Muscle layer of colon (tissue), 2 donors: ENCODE measurements around the gene SLC6A19.
"Not testable (repeated sequence)": the region's sequence is repeated elsewhere in the genome, so short reads cannot be mapped to it uniquely, and the experiment has no call there.

ENCODE experiments used
- H3K27ac ChIP-seq: one replicate; pipeline ENCODE4 v1.7.0; 2013; ENCODE audit warnings: low read depth, mild to moderate bottlenecking, low read length, moderate library complexity
- H3K27me3 ChIP-seq, 2 donors: one replicate each; pipeline ENCODE4 v1.7.0; 2013; ENCODE audit warnings: low read length in 2 of 2, mild to moderate bottlenecking in 2 of 2; ENCODE audit not compliant: insufficient read depth in 2 of 2, control insufficient read depth in 1 of 2
- H3K36me3 ChIP-seq: one replicate; pipeline ENCODE4 v1.7.0; 2013; ENCODE audit warnings: mild to moderate bottlenecking, low read length; ENCODE audit not compliant: insufficient read depth
- H3K4me1 ChIP-seq: one replicate; pipeline ENCODE4 v1.7.0; 2013; ENCODE audit warnings: mild to moderate bottlenecking, low read length; ENCODE audit not compliant: insufficient read depth
- H3K4me3 ChIP-seq, 2 donors: one replicate each; pipeline ENCODE4 v1.7.0; 2013; ENCODE audit warnings: low read length in 2 of 2, low read depth in 1 of 2, mild to moderate bottlenecking in 1 of 2, moderate library complexity in 1 of 2
- H3K9ac ChIP-seq: one replicate; pipeline ENCODE4 v1.7.0; 2013; ENCODE audit warnings: low read length
- H3K9me3 ChIP-seq: one replicate; pipeline ENCODE4 v1.7.0; 2013; ENCODE audit warnings: mild to moderate bottlenecking, low read length
- donor health status: abdominal sarcoma.
- donor health status: Adenocarcinoma of cecum.

SLC6A19 gene

GRCh38 chr5:1256776-1257175 lies 55.4 kb downstream of the SLC6A19 start:
- no peaks in the 10 kb centered on the region for H3K36me3 ChIP-seq
- no peak overlapping the region for H3K4me3 ChIP-seq
- no peaks in the 10 kb centered on the region for H3K9me3 ChIP-seq
- no peak overlapping the region for H3K9ac ChIP-seq
- H3K27ac ChIP-seq, result no peak overlapping the region
- no peaks in the 10 kb centered on the region for H3K27me3 ChIP-seq
- no peaks in the 10 kb centered on the region for H3K4me1 ChIP-seq

GRCh38 chr5:1257363-1257762 lies 56.0 kb downstream of the SLC6A19 start:
- no peak overlapping the region for H3K27ac ChIP-seq
- no peaks in the 10 kb centered on the region for H3K36me3 ChIP-seq
- no peak overlapping the region for H3K4me3 ChIP-seq
- H3K9ac ChIP-seq, result no peak overlapping the region
- H3K9me3 ChIP-seq, result no peaks in the 10 kb centered on the region
- no peaks in the 10 kb centered on the region for H3K27me3 ChIP-seq
- H3K4me1 ChIP-seq, result no peaks in the 10 kb centered on the region

- no peak overlapping the region for H3K4me3 ChIP-seq
- H3K4me1 ChIP-seq, result no peaks in the 10 kb centered on the region
- H3K9me3 ChIP-seq, result no peaks in the 10 kb centered on the region
- H3K27ac ChIP-seq, result no peak overlapping the region
- H3K36me3 ChIP-seq, result no peaks in the 10 kb centered on the region
- H3K9ac ChIP-seq, result no peak overlapping the region
- no peaks in the 10 kb centered on the region for H3K27me3 ChIP-seq
Observed at GRCh38 chr5:1257841-1258240, 56.4 kb downstream of the SLC6A19 start.

- Histone ChIP-seq H3K4me1 (no peaks in the 10 kb centered on the region), H3K36me3 (no peaks in the 10 kb centered on the region), H3K27ac (no peak overlapping the region), H3K9ac (no peak overlapping the region), H3K27me3 (no peaks in the 10 kb centered on the region), H3K4me3 (no peak overlapping the region), H3K9me3 (no peaks in the 10 kb centered on the region)
Observed at GRCh38 chr5:1259806-1260480, 58.5 kb downstream of the SLC6A19 start.

GRCh38 chr5:1261643-1262042 lies 60.2 kb downstream of the SLC6A19 start:
- H3K9ac ChIP-seq, result no peak overlapping the region
- H3K9me3 ChIP-seq, result no peaks in the 10 kb centered on the region
- H3K36me3 ChIP-seq, result no peaks in the 10 kb centered on the region
- no peaks in the 10 kb centered on the region for H3K4me1 ChIP-seq
- no peak overlapping the region for H3K27ac ChIP-seq
- H3K27me3 ChIP-seq, result no peaks in the 10 kb centered on the region
- no peak overlapping the region for H3K4me3 ChIP-seq

- Histone ChIP-seq H3K4me1 (no peaks in the 10 kb centered on the region), H3K9me3 (no peaks in the 10 kb centered on the region), H3K4me3 (no peak overlapping the region), H3K36me3 (no peaks in the 10 kb centered on the region), H3K9ac (no peak overlapping the region), H3K27me3 (no peaks in the 10 kb centered on the region), H3K27ac (no peak overlapping the region)
Observed at GRCh38 chr5:1262381-1262780, 61.0 kb downstream of the SLC6A19 start.

GRCh38 chr5:1264211-1264610 lies 62.8 kb downstream of the SLC6A19 start:
- H3K9me3 ChIP-seq, result no peaks in the 10 kb centered on the region
- H3K36me3 ChIP-seq, result no peaks in the 10 kb centered on the region
- H3K27me3 ChIP-seq, result no peaks in the 10 kb centered on the region

GRCh38 chr5:1265026-1265425 lies 63.6 kb downstream of the SLC6A19 start:
- Histone ChIP-seq H3K4me3 (no peak overlapping the region), H3K27me3 (no peaks in the 10 kb centered on the region), H3K4me1 (no peaks in the 10 kb centered on the region), H3K27ac (no peak overlapping the region), H3K36me3 (no peaks in the 10 kb centered on the region), H3K9ac (no peak overlapping the region), H3K9me3 (no peaks in the 10 kb centered on the region)

More at GRCh38 chr5:1264211-1264610, 62.8 kb downstream of the SLC6A19 start:
- Histone ChIP-seq H3K4me3 (no peak overlapping the region), H3K9ac (no peak overlapping the region), H3K27ac (no peak overlapping the region), H3K4me1 (no peaks in the 10 kb centered on the region)

GRCh38 chr5:1265461-1266455 lies 64.4 kb downstream of the SLC6A19 start:
- H3K4me3 ChIP-seq, result no peak overlapping the region
- H3K27ac ChIP-seq, result no peak overlapping the region
- no peak overlapping the region for H3K9ac ChIP-seq
- no peaks in the 10 kb centered on the region for H3K9me3 ChIP-seq
- no peaks in the 10 kb centered on the region for H3K36me3 ChIP-seq
- no peaks in the 10 kb centered on the region for H3K4me1 ChIP-seq
- no peaks in the 10 kb centered on the region for H3K27me3 ChIP-seq

GRCh38 chr5:1266791-1267190 lies 65.4 kb downstream of the SLC6A19 start:
- Histone ChIP-seq H3K9ac (no peak overlapping the region), H3K4me3 (no peak overlapping the region), H3K4me1 (no peaks in the 10 kb centered on the region), H3K9me3 (no peaks in the 10 kb centered on the region), H3K27me3 (no peaks in the 10 kb centered on the region), H3K36me3 (no peaks in the 10 kb centered on the region), H3K27ac (no peak overlapping the region)

- not testable (repeated sequence) for H3K4me3 ChIP-seq, H3K9me3 ChIP-seq, H3K27ac ChIP-seq, H3K4me1 ChIP-seq, H3K27me3 ChIP-seq, H3K9ac ChIP-seq, H3K36me3 ChIP-seq
Observed at GRCh38 chr5:1267464-1267863, 66.1 kb downstream of the SLC6A19 start.
